Inferior parietal cortex (tissue), 1 donor: ENCODE results near the gene GTSE1.

Source experiments
- DNase-seq: peaks from one replicate; pipeline ENCODE4 v3.0.0-alpha.2; 2016; ENCODE audit errors: extremely low spot score

GTSE1 gene

GRCh38 chr22:46379066-46379930 is 82.6 kb downstream of the GTSE1 start:
- DNase-seq = no peak

GRCh38 chr22:46380069-46380468 is 83.4 kb downstream of the GTSE1 start:
- DNase-seq = no peak
